ENCODE results near the gene LCE1B.

The LCE1B gene, protein sequence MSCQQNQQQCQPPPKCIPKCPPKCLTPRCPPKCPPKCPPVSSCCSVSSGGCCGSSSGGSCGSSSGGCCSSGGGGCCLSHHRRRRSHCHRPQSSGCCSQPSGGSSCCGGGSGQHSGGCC

DNA sequence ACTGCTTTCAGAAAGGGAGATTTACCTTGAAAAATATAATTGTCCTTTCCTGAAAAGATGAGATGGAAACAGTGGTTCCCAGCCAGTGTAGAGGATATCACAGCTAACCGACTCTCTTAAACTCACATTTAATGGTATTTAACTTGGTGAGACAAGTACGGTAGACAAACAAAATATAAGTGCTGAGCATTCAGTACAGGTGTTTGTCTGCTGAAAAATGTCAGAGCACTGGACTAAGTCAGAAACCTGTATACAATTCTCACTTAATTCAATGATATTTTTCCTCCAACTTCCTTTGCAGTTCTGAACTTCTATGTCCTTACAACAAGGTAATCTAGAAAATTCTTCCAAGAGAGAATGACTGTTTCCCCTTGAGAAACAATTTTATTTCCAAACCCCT, at the start of gene LCE1B:
Gene LCE1B (plus strand): TSS at position 301 of the 400 bp plus-strand sequence. CDS start 476 bp downstream, outside the sequence.
- no peak for DNase-seq

DNA sequence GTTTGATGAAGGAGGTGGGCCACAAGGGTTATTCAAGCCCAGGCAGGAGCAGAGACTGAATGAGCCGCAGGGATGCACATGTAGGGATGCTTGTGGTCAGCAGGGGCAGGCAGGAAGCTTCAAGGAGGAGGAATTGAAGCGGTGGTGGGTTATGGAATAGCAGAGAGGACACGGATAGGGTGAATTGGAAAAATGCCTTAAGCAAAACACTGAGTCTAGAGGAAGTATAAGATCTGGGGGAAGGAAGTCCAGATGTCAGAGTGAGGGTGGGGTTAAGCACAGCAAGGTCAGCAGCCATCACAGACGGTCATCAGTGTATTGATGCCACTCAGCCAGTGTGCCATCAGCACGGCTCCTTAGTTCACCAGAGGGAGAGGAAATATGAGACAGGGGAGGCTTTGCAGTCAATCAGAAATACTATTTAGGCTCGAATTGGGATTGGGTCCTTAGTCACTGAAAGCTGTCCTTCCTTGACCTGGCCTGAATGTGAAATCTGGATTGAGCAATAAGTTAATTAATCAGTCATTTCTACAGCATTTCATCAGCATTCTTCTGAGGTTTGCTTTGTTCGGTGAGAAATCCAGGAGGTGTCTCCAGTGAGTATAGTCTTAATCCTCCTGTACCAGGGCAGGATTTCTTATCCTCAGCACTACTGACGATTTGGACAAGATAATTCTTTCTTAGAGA, 42.8 kb upstream of the LCE1B start:
- peak; percentile 24 for DNase-seq

DNA sequence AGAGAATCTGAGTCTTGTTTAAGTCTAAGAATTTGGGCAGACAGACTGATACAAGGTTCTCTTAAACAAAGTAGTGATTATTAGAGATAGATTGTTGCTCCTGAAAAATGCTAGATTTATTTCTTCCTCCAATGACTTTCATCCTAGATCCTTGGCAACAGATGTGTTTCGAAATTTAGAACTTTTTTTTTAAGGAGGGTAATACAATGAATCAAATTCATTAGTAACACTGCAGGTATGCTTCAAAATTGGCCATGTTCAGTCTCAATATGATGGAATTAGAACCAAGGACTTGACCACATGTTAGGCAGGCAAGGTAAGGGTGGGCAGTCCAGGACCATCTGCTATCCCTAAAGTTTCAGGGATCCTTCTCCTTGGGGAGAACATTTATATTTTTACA, 41.4 kb upstream of the LCE1B start:
- no peak for DNase-seq

DNA sequence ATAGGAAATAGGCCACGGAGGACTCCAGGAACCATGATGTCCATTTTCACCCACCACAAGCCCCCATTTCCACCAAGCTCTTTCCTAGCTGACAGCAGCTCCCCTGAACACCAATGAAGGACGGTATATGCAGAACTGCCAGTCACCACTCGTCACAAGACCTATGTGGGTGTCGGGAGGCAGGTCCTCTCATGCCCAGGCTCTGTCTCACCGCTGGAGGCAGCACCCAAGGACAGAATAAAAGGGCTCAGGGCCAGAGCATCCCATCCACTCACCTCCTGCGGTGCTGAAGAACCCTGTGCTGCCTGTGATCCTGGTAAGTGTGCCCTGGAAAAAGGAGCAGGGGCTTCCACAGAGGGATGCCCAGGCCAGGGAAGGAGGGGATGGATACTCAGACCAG, 36.9 kb upstream of the LCE1B start, which contains the start of gene LCE1F:
Gene LCE1F (plus strand): TSS at position 266 of the 400 bp plus-strand sequence. CDS start 1,232 bp downstream, outside the sequence.
- DNase-seq: no peak

DNA sequence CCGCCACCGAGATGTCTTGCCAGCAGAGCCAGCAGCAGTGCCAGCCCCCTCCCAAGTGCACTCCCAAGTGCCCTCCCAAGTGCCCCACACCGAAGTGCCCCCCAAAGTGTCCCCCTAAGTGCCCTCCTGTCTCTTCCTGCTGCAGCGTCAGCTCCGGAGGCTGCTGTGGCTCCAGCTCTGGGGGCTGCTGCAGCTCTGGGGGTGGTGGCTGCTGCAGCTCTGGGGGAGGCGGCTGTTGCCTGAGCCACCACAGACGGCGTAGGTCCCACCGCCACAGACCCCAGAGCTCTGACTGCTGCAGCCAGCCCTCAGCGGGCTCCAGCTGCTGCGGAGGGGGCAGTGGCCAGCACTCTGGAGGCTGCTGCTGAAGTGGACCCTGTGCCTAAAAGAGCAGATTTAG, 35.4 kb upstream of the LCE1B start:
- DNase-seq: no peak

DNA sequence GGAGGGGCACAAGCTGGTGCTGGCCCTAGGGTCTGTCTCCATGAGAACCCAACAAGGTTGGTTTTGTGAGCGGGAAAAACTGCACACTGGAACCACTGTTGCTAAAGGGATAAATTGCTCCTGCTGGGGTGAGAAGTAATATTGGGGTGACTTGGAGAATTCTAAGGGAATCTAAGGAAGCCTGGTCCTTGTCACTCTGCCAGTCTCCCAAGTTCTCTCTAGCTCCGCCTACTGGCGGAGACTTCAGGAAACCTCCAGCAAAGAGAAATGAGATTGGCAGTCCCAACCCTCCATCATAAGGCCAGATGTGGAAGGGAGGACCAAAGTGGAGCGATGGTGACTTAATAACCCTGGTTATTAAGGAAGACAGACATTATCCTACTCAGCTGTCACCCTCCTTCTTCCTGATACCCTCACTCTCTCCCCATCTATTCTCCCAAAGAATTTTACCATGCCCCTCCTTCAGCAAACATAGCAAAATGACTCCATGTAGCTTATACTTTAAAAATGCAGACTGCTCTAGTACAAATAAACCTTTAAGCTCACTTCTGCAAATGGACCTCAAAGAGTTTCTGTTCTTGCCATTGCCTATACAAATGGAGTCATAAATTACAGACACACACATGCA, 34.1 kb upstream of the LCE1B start:
- peak; percentile 47 for DNase-seq

DNA sequence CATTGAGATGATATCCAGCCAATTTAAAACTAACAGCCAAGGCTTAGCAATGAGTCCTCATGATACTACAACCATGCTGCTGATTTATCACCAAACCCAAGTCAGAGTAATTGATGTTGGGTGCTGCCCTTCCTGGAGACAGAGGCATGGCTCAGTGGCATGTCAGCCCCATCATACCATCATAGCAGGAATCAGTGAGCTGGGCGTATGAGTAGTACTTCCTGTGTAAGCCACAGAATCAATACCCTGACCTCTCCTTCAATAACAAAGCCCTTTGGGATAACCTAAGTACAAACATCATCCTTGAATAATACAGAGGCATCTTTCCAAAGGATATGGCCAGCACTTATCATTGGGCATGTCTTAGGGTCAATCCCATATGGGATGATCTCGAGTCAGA, 28.7 kb upstream of the LCE1B start:
- DNase-seq: no peak

DNA sequence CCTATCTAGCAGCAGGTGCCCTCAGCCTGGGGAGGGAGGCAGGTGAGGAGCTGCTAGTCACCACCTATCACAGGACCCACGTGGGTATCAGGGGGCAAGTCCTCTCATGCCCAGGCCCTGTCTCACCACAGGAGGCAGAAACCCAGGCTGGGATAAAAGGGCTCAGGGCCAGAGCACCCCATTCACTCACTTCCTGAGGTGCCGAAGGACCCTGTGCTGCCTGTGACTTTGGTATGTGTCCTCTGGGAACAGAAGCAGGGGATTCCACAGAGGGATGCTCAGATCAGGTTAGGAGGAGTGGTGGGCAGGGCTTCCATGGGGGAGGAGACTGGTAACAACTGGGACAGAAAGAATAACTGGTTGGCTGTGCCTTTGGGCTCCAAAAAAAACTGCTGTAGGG, 25.7 kb upstream of the LCE1B start, which contains the start of gene LCE1E:
Gene LCE1E (plus strand): TSS at position 181 of the 400 bp plus-strand sequence. CDS start 1,043 bp downstream, outside the sequence.
- DNase-seq: no peak

DNA sequence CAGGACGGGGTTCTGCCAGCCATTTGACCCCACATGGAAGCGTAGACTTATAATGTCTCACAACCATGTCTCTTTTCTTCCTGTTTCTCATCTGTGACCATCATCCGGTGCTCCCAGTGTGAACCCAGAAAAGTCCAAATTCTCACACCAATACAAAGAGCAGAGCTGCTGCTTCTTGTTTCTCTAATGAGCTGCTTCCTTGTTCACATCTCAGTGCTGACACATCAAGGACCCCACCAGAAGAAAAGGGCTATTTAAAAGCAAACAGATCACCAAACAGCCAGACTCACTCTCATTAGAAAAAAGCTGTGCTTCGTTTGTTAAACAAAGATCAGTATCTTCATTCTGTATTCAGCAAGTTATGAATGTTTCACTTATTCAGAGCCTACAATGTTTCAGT, 16.1 kb upstream of the LCE1B start:
- DNase-seq: no peak

DNA sequence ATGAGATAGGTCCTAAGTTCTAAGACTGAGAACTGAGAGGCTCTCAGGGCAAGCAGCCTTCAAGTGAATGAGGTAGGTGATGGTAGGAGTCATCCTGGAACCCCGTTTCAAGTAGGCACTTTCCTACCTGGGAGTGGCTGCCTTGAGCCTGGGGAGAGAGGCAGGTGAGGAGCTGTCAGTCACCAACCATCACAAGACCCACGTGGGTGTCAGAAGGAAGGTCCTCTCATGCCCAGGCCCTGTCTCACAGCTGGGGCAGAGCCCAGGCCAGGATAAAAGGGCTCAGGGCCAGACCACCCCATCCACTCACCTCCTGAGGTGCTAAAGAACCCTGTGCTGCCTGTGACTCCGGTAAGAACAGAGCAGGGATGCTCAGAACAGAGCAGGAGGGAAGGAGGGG, 15.3 kb upstream of the LCE1B start, which contains the start of gene LCE1D:
Gene LCE1D (plus strand): TSS at position 301 of the 400 bp plus-strand sequence. CDS start 1,074 bp downstream, outside the sequence.
- no peak for DNase-seq

DNA sequence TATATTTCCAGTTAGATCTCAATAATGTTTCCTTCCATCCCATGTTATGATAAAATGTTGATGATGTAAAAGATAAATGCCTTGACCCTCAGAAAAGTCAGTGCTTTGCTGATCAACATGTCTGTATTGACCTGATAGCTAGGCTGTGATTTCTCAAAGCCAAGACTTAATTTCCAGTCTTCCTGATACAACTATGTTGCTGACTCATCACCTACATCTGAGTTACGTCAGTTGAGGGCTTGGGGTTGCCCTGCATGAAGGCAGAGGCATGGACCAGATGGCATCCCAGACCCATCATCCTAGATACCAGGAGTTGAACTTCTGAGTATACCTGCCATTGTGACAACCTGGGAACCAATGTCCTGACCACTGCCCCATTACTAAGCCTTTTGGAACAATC, 10.4 kb upstream of the LCE1B start:
- DNase-seq: no peak

DNA sequence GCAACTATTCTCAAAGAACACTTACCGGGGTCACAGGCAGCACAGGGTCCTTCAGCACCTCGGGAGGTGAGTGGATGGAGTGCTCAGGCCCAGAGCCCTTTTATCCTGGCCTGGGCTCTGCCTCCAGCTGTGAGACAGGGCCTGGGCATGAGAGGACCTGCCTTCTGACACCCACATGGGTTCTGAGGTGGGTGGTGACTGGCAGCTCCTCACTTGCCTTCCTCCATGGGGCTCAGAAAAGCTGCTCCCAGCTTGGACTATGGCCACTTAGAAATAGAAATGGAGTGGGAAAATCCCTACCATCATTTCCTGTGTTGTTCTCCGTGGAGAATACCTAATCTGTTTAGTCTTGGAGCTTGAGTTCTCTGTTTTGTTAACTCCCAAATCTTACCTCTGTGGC, 5.2 kb upstream of the LCE1B start, which contains the start of gene LCE1C:
Gene LCE1C (minus strand): TSS at position 76 of the 400 bp plus-strand sequence. CDS start 1,173 bp downstream, outside the sequence.
- no peak for DNase-seq

DNA sequence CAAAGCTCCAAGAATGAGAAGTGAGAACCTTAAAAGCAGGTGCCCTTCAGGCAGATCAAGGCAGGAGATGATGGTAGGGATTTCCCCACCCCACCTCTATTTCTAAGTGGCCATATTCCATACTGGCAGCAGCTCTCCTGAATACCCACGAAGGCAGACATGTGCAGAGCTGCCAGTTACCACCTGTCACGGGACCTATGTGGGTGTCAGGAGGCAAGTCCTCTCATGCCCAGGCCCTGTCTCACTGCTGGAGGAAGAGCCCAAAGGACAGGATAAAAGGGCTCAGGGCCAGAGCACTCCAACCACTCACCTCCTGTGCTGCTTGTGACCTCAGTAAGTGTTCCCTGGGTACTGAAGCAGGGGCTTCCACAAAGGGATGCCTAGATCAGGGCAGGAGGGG, 721 bp upstream of the LCE1B start:
- DNase-seq: no peak

DNA sequence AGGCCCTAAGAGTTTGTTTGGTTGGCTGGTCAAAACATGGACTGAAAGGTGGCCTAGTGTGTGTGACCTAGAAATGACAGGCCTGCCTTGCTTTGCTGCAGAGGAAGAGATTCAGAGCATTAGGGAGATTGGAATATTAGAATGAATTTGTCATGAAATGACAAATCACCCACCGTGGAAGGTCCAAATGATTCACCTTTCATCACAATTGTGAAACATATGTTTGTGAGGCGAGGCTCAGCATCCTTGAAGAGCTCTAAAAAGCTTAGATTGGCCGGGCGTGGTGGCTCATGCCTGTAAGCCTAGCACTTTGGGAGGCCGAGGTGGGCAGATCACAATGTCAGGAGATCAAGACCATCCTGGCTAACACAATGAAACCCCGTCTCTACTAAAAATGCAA, 5.5 kb downstream of the LCE1B start:
- no peak for DNase-seq

DNA sequence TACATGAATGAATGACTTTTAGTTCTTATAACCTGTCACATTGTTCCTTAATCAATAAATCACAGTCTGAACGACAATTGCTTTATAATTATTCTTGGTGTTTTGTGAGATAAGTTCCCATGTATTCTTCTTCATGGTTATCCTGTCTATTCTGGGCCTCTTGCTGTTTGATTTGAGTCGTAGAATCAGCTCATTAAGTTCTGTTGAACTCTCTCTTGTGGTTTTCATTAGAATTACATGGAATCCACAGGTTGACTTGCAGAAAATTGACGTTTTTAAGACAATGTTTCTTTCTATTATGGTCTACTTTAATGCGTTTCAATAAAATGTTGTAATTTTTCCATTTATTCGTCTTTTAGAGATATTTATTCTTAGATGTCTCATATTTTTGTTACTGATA, 11.5 kb downstream of the LCE1B start:
- no peak for DNase-seq

DNA sequence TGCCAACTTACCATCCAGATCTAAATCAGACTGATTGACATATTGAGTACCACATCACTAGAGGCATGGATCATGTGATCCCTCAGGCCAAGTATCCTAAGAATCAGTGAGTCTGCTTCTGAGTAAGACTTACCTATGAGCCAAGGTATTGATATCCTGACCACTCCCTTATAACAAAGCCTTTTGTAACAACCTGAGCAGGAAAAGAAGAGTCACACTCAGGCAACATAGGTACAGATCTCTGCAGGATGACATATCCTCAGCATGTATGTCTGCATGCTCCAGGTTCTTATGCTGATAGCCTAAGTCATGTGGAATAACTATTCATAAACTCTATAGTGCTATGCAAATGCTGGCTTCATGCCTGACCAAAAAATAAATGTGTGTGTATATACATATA, 13.2 kb downstream of the LCE1B start:
- DNase-seq: no peak

DNA sequence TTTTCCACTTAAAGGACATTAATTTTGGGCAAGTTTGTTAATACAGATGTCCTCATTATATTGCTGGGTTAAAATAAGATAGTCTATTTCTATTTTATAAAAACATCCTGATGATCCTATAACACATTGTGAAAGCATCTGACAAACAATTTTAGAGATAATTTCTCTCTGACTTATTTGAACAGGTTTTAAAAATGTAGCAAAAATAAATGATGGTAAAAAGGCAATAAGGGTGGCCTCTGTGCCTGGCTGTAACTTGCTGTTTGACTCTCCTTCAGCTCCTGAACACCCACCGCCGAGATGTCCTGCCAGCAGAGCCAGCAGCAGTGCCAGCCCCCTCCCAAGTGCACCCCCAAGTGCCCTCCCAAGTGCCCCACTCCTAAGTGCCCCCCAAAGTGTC, 15.4 kb downstream of the LCE1B start, which contains the start of gene LCE1A:
Gene LCE1A (plus strand): TSS at position 301 of the 400 bp plus-strand sequence. CDS start 0 bp downstream, at position 301.
- no peak for DNase-seq

DNA sequence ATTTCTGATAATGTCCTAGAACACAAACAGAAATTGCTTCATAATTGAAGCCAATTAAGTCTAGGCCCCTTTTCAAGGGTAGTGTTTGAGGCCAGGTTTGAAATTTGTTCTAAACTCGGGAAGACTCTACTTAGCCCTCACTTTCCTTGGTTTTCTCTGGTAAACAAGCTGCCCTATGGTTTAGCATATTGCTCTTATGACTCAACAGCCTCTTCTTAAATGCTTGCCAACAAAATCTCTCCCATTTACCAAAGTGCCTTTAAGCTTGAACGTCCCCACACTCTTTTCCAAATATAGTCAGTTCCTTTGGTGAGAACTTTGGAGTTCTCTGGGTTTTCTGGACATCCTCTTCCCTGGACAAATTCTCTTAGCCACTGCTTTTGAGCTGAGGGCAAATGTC, 25.1 kb downstream of the LCE1B start:
- no peak for DNase-seq

DNA sequence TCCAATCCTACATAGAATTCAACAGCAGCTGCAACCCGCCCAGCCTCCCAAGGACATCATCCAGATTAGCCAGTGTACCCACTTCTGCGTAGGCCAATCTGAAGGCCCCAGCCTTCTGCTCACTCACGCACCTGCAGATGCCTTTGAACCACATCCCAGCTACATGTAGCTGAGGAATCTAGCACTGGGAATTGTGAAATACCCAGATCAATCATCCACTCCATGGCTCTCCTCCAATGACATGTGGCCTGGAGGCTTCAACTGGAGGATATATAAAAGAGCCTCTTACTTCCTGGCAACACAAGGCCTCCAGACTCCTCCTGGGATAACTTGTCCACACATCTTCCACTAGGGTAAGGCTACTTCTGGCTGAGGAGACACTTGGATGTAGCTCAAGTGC, 30.8 kb downstream of the LCE1B start, which contains the start of gene LCE6A:
Gene LCE6A (plus strand): TSS at position 301 of the 400 bp plus-strand sequence. CDS start 665 bp downstream, outside the sequence.
- DNase-seq: no peak

DNA sequence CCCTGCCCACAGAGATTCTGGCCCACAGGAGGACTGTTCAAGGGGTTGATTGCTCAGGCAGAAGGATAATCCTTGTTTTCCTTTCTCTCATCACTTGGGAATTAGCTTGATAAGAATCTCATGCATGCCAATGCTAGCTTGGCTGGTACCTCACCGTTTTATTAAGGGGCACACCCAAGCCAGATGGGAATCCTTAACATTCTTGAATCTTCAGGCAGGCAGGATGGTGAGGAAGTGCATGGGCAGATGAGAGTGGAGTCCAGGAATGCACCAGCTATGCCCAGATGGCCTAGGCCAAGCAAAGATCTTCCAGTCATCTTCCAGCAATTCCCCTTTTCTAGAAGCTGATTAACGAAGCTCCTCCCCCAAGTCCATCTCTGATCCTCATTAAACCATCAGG, 43.9 kb downstream of the LCE1B start:
- no peak for DNase-seq

DNA sequence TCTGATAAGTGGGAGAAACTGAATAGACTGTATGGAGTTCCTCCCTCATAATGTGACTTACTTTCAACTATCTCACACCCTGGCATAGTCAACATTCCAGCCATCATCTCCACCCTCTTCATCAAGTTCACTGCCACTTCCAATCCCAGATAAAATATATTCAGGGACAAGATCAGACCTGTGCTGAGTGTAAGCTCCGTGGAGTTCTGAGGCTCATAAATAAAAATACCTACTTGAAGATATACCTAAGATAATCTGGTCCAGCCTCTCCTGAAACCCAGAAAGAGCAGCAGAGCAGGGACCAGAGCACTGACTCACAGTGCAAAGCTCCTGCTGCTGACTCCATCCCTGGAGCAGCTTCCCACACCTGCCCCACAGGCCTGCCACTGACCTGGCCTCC, 46.3 kb downstream of the LCE1B start:
- DNase-seq: no peak

DNA sequence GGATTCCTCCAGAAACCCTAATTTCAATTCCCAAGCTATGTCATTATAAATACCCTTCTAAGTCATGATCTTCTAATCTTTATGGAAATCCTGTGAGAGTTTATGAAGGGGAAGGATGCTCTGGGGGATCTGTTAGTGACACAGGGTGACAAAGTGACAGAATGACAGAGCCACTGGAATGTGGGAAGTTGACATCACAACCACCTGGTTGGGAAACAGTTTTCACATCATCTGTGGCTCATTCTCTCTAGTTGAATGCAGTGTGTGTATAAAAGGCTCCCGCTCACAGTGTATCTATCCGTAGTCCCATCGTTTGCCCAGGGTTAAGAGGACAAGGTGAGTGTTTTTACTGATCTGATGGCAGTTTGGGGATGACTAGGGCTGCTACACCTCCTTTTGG, 47.9 kb downstream of the LCE1B start, which contains the start of gene LCE7A:
Gene LCE7A (plus strand): TSS at position 301 of the 400 bp plus-strand sequence. CDS start 702 bp downstream, outside the sequence.
- DNase-seq: no peak

DNA sequence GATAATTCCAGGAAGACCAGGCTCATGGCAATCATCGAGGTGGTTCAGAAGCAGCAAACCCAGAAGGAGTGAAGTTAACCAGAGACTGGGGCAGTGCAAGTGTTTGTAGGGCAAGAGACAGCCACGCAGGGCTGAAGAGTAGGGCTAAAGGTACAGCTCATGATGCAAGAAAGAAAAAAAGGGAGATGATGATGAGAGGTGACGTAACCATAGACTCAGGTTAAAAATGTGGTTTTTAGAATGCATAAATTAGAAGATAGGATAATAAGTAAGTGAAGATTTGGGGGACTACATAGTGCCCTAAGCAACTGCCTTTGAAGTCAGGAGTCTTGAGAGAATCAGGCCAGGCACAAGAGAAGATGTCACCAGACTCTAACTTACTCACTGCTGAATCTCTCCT, 48.4 kb downstream of the LCE1B start:
- DNase-seq: no peak

DNA sequence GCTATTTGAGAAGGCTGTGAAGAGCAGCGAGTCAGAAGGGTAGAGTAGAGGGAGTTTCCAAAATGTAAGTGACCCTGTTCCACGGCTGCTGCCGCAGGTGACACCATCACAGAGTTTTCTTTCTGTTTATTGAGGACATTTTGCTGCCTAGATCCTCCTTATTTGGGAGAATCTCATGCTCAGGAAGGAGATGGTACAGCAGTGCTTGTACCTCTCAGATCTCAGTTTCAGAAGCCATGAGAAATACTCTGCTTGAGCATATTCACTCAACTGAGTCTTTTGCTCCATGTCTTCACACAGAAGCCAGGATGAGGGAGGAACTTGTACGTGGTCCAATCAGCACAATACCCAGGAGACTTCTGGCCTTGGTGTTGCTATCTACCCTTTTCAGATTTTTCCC, 49.6 kb downstream of the LCE1B start:
- no peak for DNase-seq

Measured in OCI-M1 (cell line).